MM.1S (cell line): ENCODE measurements around the gene C1orf56.

ENCODE experiments used
- CTCF ChIP-seq: fragments of 300-600 bp; sonication (generic); IDR thresholded peaks from 2 replicates; pipeline ENCODE4 v1.5.1; 2016; ENCODE audit warnings: antibody characterized with exemption, low read length, mixed read lengths
- EZH2 ChIP-seq: fragments of 300-600 bp; sonication (generic); optimal IDR thresholded peaks from 2 replicates; pipeline ENCODE3; 2017; ENCODE audit warnings: low read depth, mild to moderate bottlenecking, antibody characterized with exemption, low read length, mixed read lengths
- EZH2phosphoT487 ChIP-seq: fragments of 300-600 bp; sonication (generic); IDR thresholded peaks from 2 replicates; pipeline ENCODE4 v1.6.1; 2018; ENCODE audit warnings: antibody characterized with exemption, low read length

GRCh38 chr1:151036356-151036755, 11.2 kb upstream of the C1orf56 start, which contains the start of gene BNIPL:
- no peak for TF ChIP-seq CTCF
- no peak for TF ChIP-seq EZH2
- TF ChIP-seq EZH2phosphoT487 = no peak
